IMR-90 (cell line): ENCODE results near the gene DMRT1. TPM values are rescaled to one million over a fixed set of nuclear protein-coding genes. Genes with fewer than 3 reads are reported as not detected.

Experiments
- ATAC-seq: fragments of 200-7000 bp; cut with Tn5 transposase; 2 replicates; pipeline ENCODE4 v1.9.1; 2020; ENCODE audit warnings: low read depth, mild to moderate bottlenecking, moderate library complexity
- BruUV-seq: library from RNA; stranded (reverse); fragments of 400-500 nt; replicated peaks from 2 replicates; lab custom pipeline; 2021; lab: Mats Ljungman, UMichigan
- CTCF ChIA-PET: fragments of 300-600 bp; formaldehyde crosslinking; extraction: SDS; loops from one replicate; lab custom pipeline; 2021; ENCODE audit warnings: antibody characterized with exemption; lab: Yijun Ruan, JAX
- POLR2A ChIA-PET: fragments of 300-600 bp; sonication (Branson Sonifier 250); formaldehyde crosslinking; loops from one replicate; lab custom pipeline; 2022; ENCODE audit warnings: antibody characterized with exemption; ENCODE audit not compliant: unreplicated experiment; lab: Charles Lee
- DNase-seq: peaks from one replicate; pipeline ENCODE4 v3.0.0; 2013
- H2AFZ ChIP-seq: replicated peaks from 2 replicates; pipeline ENCODE3; 2013; ENCODE audit warnings: low read length, mild to moderate bottlenecking; ENCODE audit not compliant: poor library complexity
- H2AK5ac ChIP-seq: 2 replicates; pipeline ENCODE4 v1.6.1; 2013; ENCODE audit warnings: low read depth, low read length, inconsistent platforms
- H2AK9ac ChIP-seq: replicated peaks from 2 replicates; pipeline ENCODE3; 2013; ENCODE audit warnings: mild to moderate bottlenecking, low read depth, low read length, moderate library complexity; ENCODE audit not compliant: poor library complexity
- H2BK120ac ChIP-seq: 2 replicates; pipeline ENCODE4 v1.6.1; 2013; ENCODE audit warnings: low read depth, low read length, inconsistent platforms
- H2BK15ac ChIP-seq: 3 replicates; pipeline ENCODE4 v1.6.1; 2013; ENCODE audit warnings: low read depth, low read length, inconsistent platforms
- H2BK20ac ChIP-seq: 2 replicates; pipeline ENCODE4 v1.6.1; 2013; ENCODE audit warnings: low read depth, mild to moderate bottlenecking, inconsistent platforms, low read length, moderate library complexity
- H2BK5ac ChIP-seq: 2 replicates; pipeline ENCODE4 v1.6.1; 2013; ENCODE audit warnings: mild to moderate bottlenecking, low read depth, low read length, inconsistent platforms; ENCODE audit not compliant: poor library complexity, severe bottlenecking
- H3K14ac ChIP-seq: replicated peaks from 2 replicates; pipeline ENCODE4 v1.6.1; 2013; ENCODE audit warnings: low read depth, low read length, inconsistent platforms
- H3K18ac ChIP-seq: 2 replicates; pipeline ENCODE4 v1.6.1; 2013; ENCODE audit warnings: low read depth, low read length, control low read depth
- H3K23ac ChIP-seq: 2 replicates; pipeline ENCODE4 v1.6.1; 2013; ENCODE audit warnings: low read depth, low read length, inconsistent platforms
- H3K27ac ChIP-seq: 2 replicates; pipeline ENCODE4 v1.5.1; 2013; ENCODE audit warnings: mild to moderate bottlenecking, control low read depth, low read length; ENCODE audit not compliant: insufficient read depth
- H3K27me3 ChIP-seq: 2 replicates; pipeline ENCODE4 v1.6.1; 2013; ENCODE audit warnings: low read length; ENCODE audit not compliant: control insufficient read depth, insufficient read depth
- H3K36me3 ChIP-seq: 2 replicates; pipeline ENCODE4 v1.6.1; 2013; ENCODE audit warnings: low read length, mixed read lengths; ENCODE audit not compliant: control insufficient read depth, insufficient read depth
- H3K4ac ChIP-seq: 2 replicates; pipeline ENCODE4 v1.6.1; 2013; ENCODE audit warnings: low read depth, low read length, inconsistent platforms
- H3K4me1 ChIP-seq: 2 replicates; pipeline ENCODE4 v1.6.1; 2013; ENCODE audit warnings: low read length, mixed read lengths; ENCODE audit not compliant: control insufficient read depth, insufficient read depth
- H3K4me2 ChIP-seq: 2 replicates; pipeline ENCODE4 v1.6.1; 2013; ENCODE audit warnings: low read depth, mild to moderate bottlenecking, control low read depth, low read length, moderate library complexity
- H3K4me3 ChIP-seq: 2 replicates; pipeline ENCODE4 v1.5.1; 2013; ENCODE audit warnings: low read depth, mild to moderate bottlenecking, control low read depth, low read length, moderate library complexity; ENCODE audit not compliant: insufficient read depth
- H3K56ac ChIP-seq: 2 replicates; pipeline ENCODE4 v1.6.1; 2013; ENCODE audit warnings: low read length, inconsistent platforms; ENCODE audit not compliant: insufficient read depth; ENCODE audit errors: extremely low read depth
- H3K79me1 ChIP-seq, 2 experiments: 2 replicates each; pipeline ENCODE4 v1.6.1; 2013; ENCODE audit warnings: low read length in 2 of 2, inconsistent platforms in 1 of 2, low read depth in 1 of 2
- H3K9ac ChIP-seq: 2 replicates; pipeline ENCODE4 v1.6.1; 2013; ENCODE audit warnings: low read depth, low read length, control low read depth
- H3K9me1 ChIP-seq: 2 replicates; pipeline ENCODE4 v1.6.1; 2013; ENCODE audit warnings: low read length, inconsistent platforms; ENCODE audit not compliant: insufficient read depth
- H3K9me3 ChIP-seq: 2 replicates; pipeline ENCODE4 v1.6.1; 2013; ENCODE audit warnings: low read length; ENCODE audit not compliant: control insufficient read depth, insufficient read depth
- H4K20me1 ChIP-seq: 2 replicates; pipeline ENCODE4 v1.6.1; 2013; ENCODE audit warnings: low read length, inconsistent platforms; ENCODE audit not compliant: insufficient read depth
- H4K5ac ChIP-seq: 2 replicates; pipeline ENCODE4 v1.6.1; 2013; ENCODE audit warnings: mild to moderate bottlenecking, low read depth, low read length, control low read depth
- H4K8ac ChIP-seq, 2 experiments: 2 replicates each; pipeline ENCODE4 v1.6.1; 2013; ENCODE audit warnings: low read depth in 2 of 2, low read length in 2 of 2, control low read depth in 1 of 2, inconsistent platforms in 1 of 2
- H4K91ac ChIP-seq: 2 replicates; pipeline ENCODE4 v1.6.1; 2013; ENCODE audit warnings: low read depth, low read length, inconsistent platforms; ENCODE audit not compliant: insufficient read depth
- BHLHE40 ChIP-seq: fragments of 150-350 bp; IDR thresholded peaks from 2 replicates; pipeline ENCODE4 v1.6.1; 2016; ENCODE audit warnings: mild to moderate bottlenecking, low read depth, low read length
- CHD1 ChIP-seq: IDR thresholded peaks from 2 replicates; pipeline ENCODE4 v1.6.1; 2012; ENCODE audit warnings: low read depth, low read length, improper control_type of control experiment
- MXI1 ChIP-seq: IDR thresholded peaks from 2 replicates; pipeline ENCODE4 v1.6.1; 2012; ENCODE audit warnings: low read depth, mild to moderate bottlenecking, low read length, moderate library complexity, borderline replicate concordance
- NFE2L2 ChIP-seq: fragments of 150-350 bp; IDR thresholded peaks from 2 replicates; pipeline ENCODE4 v1.6.1; 2016; ENCODE audit warnings: low read depth, mild to moderate bottlenecking, low read length
- POLR2A ChIP-seq: IDR thresholded peaks from 2 replicates; pipeline ENCODE4 v1.6.1; 2012; ENCODE audit warnings: mild to moderate bottlenecking, low read depth, low read length
- RAD21 ChIP-seq: IDR thresholded peaks from 2 replicates; pipeline ENCODE4 v1.6.1; 2012; ENCODE audit warnings: low read length, improper control_type of control experiment
- WGBS, 2 experiments: methylation state at CpG; one replicate each; pipeline versions ENCODE4 v1.1.5 to v1.1.7; 2013; ENCODE audit warnings: missing lambda C conversion rate in 2 of 2; ENCODE audit not compliant: insufficient read length in 1 of 2; ENCODE audit errors: extremely low coverage in 2 of 2; 5-methylcytosine and 5-hydroxymethylcytosine counted together
- dilution Hi-C: fragments of 300-500 bp; cut with HindIII; formaldehyde crosslinking; loops from one replicate; pipeline ENCODE4 v1.14.3; 2018; ENCODE audit warnings: low sequenced_read_pairs; ENCODE audit not compliant: unreplicated experiment
- in situ Hi-C: fragments of 300-500 bp; cut with MboI; formaldehyde crosslinking; loops from 3 replicates; pipeline ENCODE4 v1.14.3; 2019; ENCODE audit warnings: low sequenced_read_pairs, inconsistent platforms, mixed read lengths
- intact Hi-C: fragments of 100-400 bp; cut with micrococcal nuclease; formaldehyde crosslinking; loops from 2 replicates; pipeline ENCODE4 v1.10.0; 2022
- polyA plus RNA-seq, 3 experiments: library from polyadenylated mRNA; depleted of rRNA; stranded (reverse); fragments of >200 nt; gene quantifications; 2 replicates each; pipeline ENCODE4 v1.2.3, GENCODE V29; 2012; ENCODE audit warnings: low replicate concordance in 1 of 3
- total RNA-seq: library from RNA; depleted of rRNA; stranded (reverse); fragments of >200 nt; gene quantifications from 2 replicates; pipeline ENCODE4 v1.2.3, GENCODE V29; 2012
- TF ChIP-seq, protein P1 (sequence below): fragments of 150-350 bp; IDR thresholded peaks from 2 replicates; pipeline ENCODE4 v1.6.1; 2016; ENCODE audit warnings: low read depth, mild to moderate bottlenecking, low read length, moderate library complexity, borderline replicate concordance

DMRT1 gene
- total and polyA plus RNA-seq, 2 of the 4 experiments (the other 2 are of a cell fraction), result not detected

- H2AFZ ChIP-seq, result no peak overlapping the region
- no peak overlapping the region for H3K9ac ChIP-seq
- H3K23ac ChIP-seq, result no peak overlapping the region
- peaks cover 2% of the 10 kb centered on the region for H3K27me3 ChIP-seq
- dilution Hi-C loops (no loop called here), intact Hi-C loops (no loop called here), in situ Hi-C loops (no loop called here)
- no peaks in the 10 kb centered on the region for H3K9me3 ChIP-seq
- ChIA-PET CTCF (no interaction called here), POLR2A (no interaction called here)
- DNase-seq, result no peak
- H4K5ac ChIP-seq, result no peak overlapping the region
- no peaks in the 10 kb centered on the region for H3K4me1 ChIP-seq
- no peak overlapping the region for H4K91ac ChIP-seq
- no peak overlapping the region for H3K56ac ChIP-seq
- no peak overlapping the region for H2BK15ac ChIP-seq
- no peak overlapping the region for H2AK5ac ChIP-seq
- WGBS, 2 experiments, result 65% methylated on average over 2 of the region's 6 CpGs; no CpG with 5 or more reads in 1 of the 2 experiments
- H3K4ac ChIP-seq, result no peak overlapping the region
- no TSS peak for BruUV-seq
- H2AK9ac ChIP-seq, result no peak overlapping the region
- no peak for ATAC-seq
- no peak overlapping the region for H3K27ac ChIP-seq
- no peaks in the 10 kb centered on the region for H3K36me3 ChIP-seq
- H4K8ac ChIP-seq, result no peak overlapping the region
- H3K79me1 ChIP-seq, result no peaks in the 10 kb centered on the region
- H4K20me1 ChIP-seq, result no peaks in the 10 kb centered on the region
- no peak overlapping the region for H3K18ac ChIP-seq
- H3K4me3 ChIP-seq, result no peak overlapping the region
- TF ChIP-seq, protein P1, sequence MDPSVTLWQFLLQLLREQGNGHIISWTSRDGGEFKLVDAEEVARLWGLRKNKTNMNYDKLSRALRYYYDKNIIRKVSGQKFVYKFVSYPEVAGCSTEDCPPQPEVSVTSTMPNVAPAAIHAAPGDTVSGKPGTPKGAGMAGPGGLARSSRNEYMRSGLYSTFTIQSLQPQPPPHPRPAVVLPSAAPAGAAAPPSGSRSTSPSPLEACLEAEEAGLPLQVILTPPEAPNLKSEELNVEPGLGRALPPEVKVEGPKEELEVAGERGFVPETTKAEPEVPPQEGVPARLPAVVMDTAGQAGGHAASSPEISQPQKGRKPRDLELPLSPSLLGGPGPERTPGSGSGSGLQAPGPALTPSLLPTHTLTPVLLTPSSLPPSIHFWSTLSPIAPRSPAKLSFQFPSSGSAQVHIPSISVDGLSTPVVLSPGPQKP, result no peak
- TF ChIP-seq MXI1, result no peak
- TF ChIP-seq POLR2A, result no peak
- no peak for TF ChIP-seq CHD1
- no peak for TF ChIP-seq RAD21
- TF ChIP-seq BHLHE40, result no peak
- TF ChIP-seq NFE2L2, result no peak
- H2BK120ac ChIP-seq, result no peak overlapping the region
- no peak overlapping the region for H2BK20ac ChIP-seq
- no peak overlapping the region for H2BK5ac ChIP-seq
- H3K14ac ChIP-seq, result no peak overlapping the region
- H3K4me2 ChIP-seq, result no peak overlapping the region
- H3K9me1 ChIP-seq, result no peaks in the 10 kb centered on the region
Measured at GRCh38 chr9:886886-887285, 45.4 kb downstream of the DMRT1 start.
